GM12878 (cell line): ENCODE results near the gene PRR5L. TPM values are rescaled to one million over a fixed set of nuclear protein-coding genes. Genes with fewer than 3 reads are reported as not detected.
A peak's percentile ranks its signal among the peaks of the same experiment; 100 is the strongest.

Source experiments
- E4F1 ChIP-seq: fragments of 450-650 bp; IDR thresholded peaks from 2 replicates; pipeline ENCODE4 v1.6.1; 2018; ENCODE audit warnings: borderline replicate concordance, mild to moderate bottlenecking; ENCODE audit not compliant: partially characterized antibody
- EED ChIP-seq: sonication (generic); IDR thresholded peaks from 2 replicates; pipeline ENCODE4 v1.6.1; 2016; ENCODE audit warnings: antibody characterized with exemption, low read depth
- EZH2 ChIP-seq: IDR thresholded peaks from 2 replicates; pipeline ENCODE4 v1.6.1; 2012; ENCODE audit warnings: low read depth, mild to moderate bottlenecking, control low read depth, inconsistent platforms, low read length, borderline replicate concordance; ENCODE audit not compliant: control insufficient read depth
- HDAC6 ChIP-seq: fragments of 200-600 bp; sonication (generic); IDR thresholded peaks from one replicate; pipeline ENCODE4 v1.8.0; 2017; ENCODE audit warnings: antibody characterized with exemption; ENCODE audit not compliant: unreplicated experiment
- HDGF ChIP-seq: fragments of 450-650 bp; IDR thresholded peaks from 2 replicates; pipeline ENCODE4 v1.6.1; 2016; ENCODE audit warnings: antibody characterized with exemption
- IKZF1 ChIP-seq: fragments of 450-650 bp; conservative IDR thresholded peaks from 2 replicates; pipeline ENCODE4 v1.6.1; 2017; ENCODE audit warnings: antibody characterized with exemption, mild to moderate bottlenecking
- IKZF2 ChIP-seq, 2 experiments: fragments of 450-650 bp; IDR thresholded peaks; 2 replicates each; pipeline ENCODE4 v1.6.1; 2017; ENCODE audit warnings: mild to moderate bottlenecking in 2 of 2, moderate library complexity in 2 of 2
- JUND ChIP-seq: IDR thresholded peaks from 2 replicates; pipeline ENCODE4 v1.6.1; 2012; ENCODE audit warnings: low read depth, mild to moderate bottlenecking, low read length, improper control_type of control experiment, moderate library complexity
- KAT2A ChIP-seq: conservative IDR thresholded peaks from 2 replicates; pipeline ENCODE4 v1.6.1; 2011; ENCODE audit warnings: low read depth, low read length; ENCODE audit not compliant: control insufficient read depth
- MTA2 ChIP-seq: fragments of 450-650 bp; IDR thresholded peaks from 2 replicates; pipeline ENCODE4 v1.6.1; 2016; ENCODE audit warnings: low read depth, mild to moderate bottlenecking, moderate library complexity
- MXI1 ChIP-seq: fragments of 150-350 bp; IDR thresholded peaks from 2 replicates; pipeline ENCODE4 v1.6.1; 2011; ENCODE audit warnings: low read depth, mild to moderate bottlenecking, inconsistent platforms, low read length, improper control_type of control experiment
- NBN ChIP-seq: fragments of 450-650 bp; IDR thresholded peaks from 2 replicates; pipeline ENCODE4 v1.6.1; 2016
- NFXL1 ChIP-seq: fragments of 450-650 bp; IDR thresholded peaks from 2 replicates; pipeline ENCODE4 v1.6.1; 2017; ENCODE audit warnings: antibody characterized with exemption, mild to moderate bottlenecking, borderline replicate concordance
- NR2F1 ChIP-seq: fragments of 450-650 bp; conservative IDR thresholded peaks from 2 replicates; pipeline ENCODE4 v1.6.1; 2017; ENCODE audit warnings: mild to moderate bottlenecking
- PAX5 ChIP-seq: IDR thresholded peaks from 2 replicates; pipeline ENCODE4 v1.6.1; 2011; ENCODE audit warnings: low read depth, low read length, borderline replicate concordance
- PBX3 ChIP-seq: IDR thresholded peaks from 2 replicates; pipeline ENCODE4 v1.6.1; 2011; ENCODE audit warnings: mild to moderate bottlenecking, low read depth, low read length, moderate library complexity; ENCODE audit not compliant: insufficient replicate concordance
- RAD21 ChIP-seq: IDR thresholded peaks from 2 replicates; pipeline ENCODE4 v1.6.1; 2011; ENCODE audit warnings: mild to moderate bottlenecking, low read depth, low read length, moderate library complexity; ENCODE audit not compliant: insufficient read depth
- RUNX3 ChIP-seq: IDR thresholded peaks from 2 replicates; pipeline ENCODE4 v1.6.1; 2012; ENCODE audit warnings: low read length, inconsistent platforms
- SIN3A ChIP-seq: IDR thresholded peaks from 2 replicates; pipeline ENCODE4 v1.6.1; 2012; ENCODE audit warnings: low read depth, low read length, improper control_type of control experiment
- SKIL ChIP-seq: fragments of 450-650 bp; IDR thresholded peaks from 2 replicates; pipeline ENCODE4 v1.6.1; 2017; ENCODE audit warnings: mild to moderate bottlenecking, low read depth, inconsistent platforms; ENCODE audit not compliant: poor library complexity, severe bottlenecking
- SMAD1 ChIP-seq: fragments of 450-650 bp; IDR thresholded peaks from 2 replicates; pipeline ENCODE4 v1.6.1; 2018; ENCODE audit warnings: mild to moderate bottlenecking, low read depth; ENCODE audit not compliant: partially characterized antibody
- SP1 ChIP-seq: IDR thresholded peaks from one replicate; pipeline ENCODE4 v1.6.1; 2011; ENCODE audit warnings: low read depth, low read length
- SREBF1 ChIP-seq: IDR thresholded peaks from 2 replicates; pipeline ENCODE4 v1.6.1; 2012; ENCODE audit warnings: mild to moderate bottlenecking, low read length
- TAF1 ChIP-seq: IDR thresholded peaks from 2 replicates; pipeline ENCODE4 v1.6.1; 2011; ENCODE audit warnings: mild to moderate bottlenecking, low read depth, low read length, borderline replicate concordance
- YY1 ChIP-seq: IDR thresholded peaks from 2 replicates; pipeline ENCODE4 v1.6.1; 2011; ENCODE audit warnings: low read depth, mild to moderate bottlenecking, low read length
- ZNF274 ChIP-seq: IDR thresholded peaks from one replicate; pipeline ENCODE4 v1.8.0; 2011; ENCODE audit not compliant: insufficient read length, insufficient read depth
- ZSCAN29 ChIP-seq: fragments of 450-650 bp; IDR thresholded peaks from 2 replicates; pipeline ENCODE4 v1.6.1; 2017; ENCODE audit warnings: mild to moderate bottlenecking, moderate library complexity
- polyA plus RNA-seq, 11 experiments: library from polyadenylated mRNA; depleted of rRNA in 4 of 11; unstranded in 6 of 11; stranded (reverse) in 5 of 11; fragments of >200 nt; fragmentation: Nextera tagmentation in 4 of 11; fragmentation: Illumina TruSeq in 1 of 11; extraction: Ambion mirVana in 4 of 11; extraction: Trizol in 1 of 11; gene quantifications; 1 replicate in 1 of 11; 2 replicates in 10 of 11; pipeline versions ENCODE4 v1.2.1 to v1.2.3, GENCODE V29; 2011 to 2016; ENCODE audit warnings: inconsistent platforms in 2 of 11, missing spikeins in 2 of 11, low read depth in 1 of 11
- total RNA-seq, 4 experiments: library from RNA; depleted of rRNA in 3 of 4; stranded (reverse); fragments of >200 nt in 3 of 4; fragmentation: Illumina TruSeq in 1 of 4; extraction: Trizol in 1 of 4; gene quantifications; 2 replicates each; pipeline versions ENCODE4 v1.2.1 to v1.2.3, GENCODE V29; 2013 to 2021

PRR5L gene
- total and polyA plus RNA-seq, 10 of the 15 experiments (the other 5 are each of a cell fraction or from before 2014, with no cell fraction given), result 0.11 to 4.2 (median 0.67) TPM; not detected in 1

- TF ChIP-seq EED (peak; percentile 34; the same call in 1 of the 2 replicates), SIN3A (no peak), HDGF (no peak), NBN (no peak), MTA2 (no peak), HDAC6 (no peak), E4F1 (no peak), TAF1 (no peak), RUNX3 (peak; percentile 60), SP1 (no peak), PBX3 (no peak), JUND (no peak), ZSCAN29 (no peak), NR2F1 (peak; percentile 48; the same call in 1 of the 2 replicates), ZNF274 (no peak), IKZF1 (peak; percentile 57), KAT2A (no peak), RAD21 (no peak), EZH2 (no peak), SMAD1 (no peak), MXI1 (no peak), NFXL1 (no peak), SREBF1 (no peak), IKZF2 (IDR thresholded peaks at IDR 0.05) (peak; percentile 50 to 52; a peak in 3 of 4 replicates), PAX5 (no peak), YY1 (no peak), SKIL (peak; percentile 77)
Measured at GRCh38 chr11:36356201-36356600, 60.1 kb downstream of the PRR5L start (continued).
